TTC549 (cell line): ENCODE results near the gene FRAS1.
"Not testable (repeated sequence)": the region's sequence is repeated elsewhere in the genome, so short reads cannot be mapped to it uniquely, and the experiment has no call there.

Experiments
- FAIRE-seq: peaks from 2 replicates; lab custom pipeline; 2012; peaks lifted over from hg19 to GRCh38; lab: Jason Lieb, UNC

Gene FRAS1

DNA sequence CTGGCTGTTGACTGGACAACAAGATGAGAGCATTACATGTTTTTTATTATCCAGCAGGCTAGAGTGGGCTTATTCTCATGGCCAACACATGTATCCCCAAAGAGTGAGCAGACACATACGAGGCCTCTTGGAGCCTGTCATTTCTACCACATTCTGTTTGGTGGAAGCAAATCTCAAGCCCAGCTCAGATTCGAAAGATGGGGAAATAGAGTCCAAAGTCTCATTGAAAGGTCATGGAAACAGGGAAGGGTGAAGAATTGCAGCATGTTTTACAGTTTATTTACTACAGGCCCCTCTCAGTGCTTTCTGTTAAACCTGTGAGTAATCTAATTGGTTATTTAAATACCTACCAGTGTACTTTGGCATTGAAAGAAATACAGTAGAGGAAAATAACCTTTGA lies 108.6 kb downstream of the FRAS1 start:
- FAIRE-seq: no peak

DNA sequence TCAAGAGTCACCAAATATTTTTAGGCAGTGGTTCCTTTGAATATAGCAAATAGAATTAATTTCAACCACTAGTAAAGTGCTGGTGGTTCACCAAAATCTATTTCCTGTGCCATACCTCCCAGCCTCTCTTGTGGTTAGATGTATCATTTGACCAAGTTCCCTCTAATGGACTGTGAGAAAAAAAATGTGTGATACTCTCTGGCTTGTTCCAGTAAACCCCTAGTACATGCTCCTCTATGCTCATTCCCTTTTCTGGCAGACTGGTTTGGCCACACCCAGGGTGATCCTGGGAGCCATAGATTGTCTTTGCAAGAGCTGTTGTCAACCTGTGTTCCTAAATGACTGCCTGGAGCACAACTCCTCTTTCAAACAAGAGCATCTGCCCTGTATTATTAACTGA lies 109.5 kb downstream of the FRAS1 start:
- no peak for FAIRE-seq

GRCh38 chr4:78167510-78167909 lies 110.4 kb downstream of the FRAS1 start:
- no peak for FAIRE-seq

DNA sequence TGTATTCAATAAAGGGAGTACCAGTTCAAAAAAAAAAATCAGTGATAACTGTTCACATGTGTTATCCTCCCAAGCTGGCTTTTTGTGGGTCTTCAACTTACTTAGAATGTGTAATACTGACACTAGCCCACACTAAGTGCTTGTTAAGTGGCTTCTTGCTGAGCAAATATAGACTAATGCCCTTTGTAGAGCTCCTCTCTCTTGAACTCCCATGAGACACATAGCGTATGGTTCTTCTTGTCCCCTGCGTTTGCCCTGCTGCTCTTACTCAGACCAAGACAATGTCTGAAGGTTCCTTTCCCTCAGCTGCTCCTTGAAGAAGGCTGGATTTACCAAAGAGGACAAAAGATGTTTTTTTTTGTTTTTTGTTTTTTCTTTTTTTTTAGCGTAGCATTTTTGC lies 110.9 kb downstream of the FRAS1 start:
- FAIRE-seq: no peak

GRCh38 chr4:78169728-78170127 lies 112.6 kb downstream of the FRAS1 start:
- FAIRE-seq: no peak

- no peak for FAIRE-seq
Measured at GRCh38 chr4:78171482-78171881, 114.4 kb downstream of the FRAS1 start.

DNA sequence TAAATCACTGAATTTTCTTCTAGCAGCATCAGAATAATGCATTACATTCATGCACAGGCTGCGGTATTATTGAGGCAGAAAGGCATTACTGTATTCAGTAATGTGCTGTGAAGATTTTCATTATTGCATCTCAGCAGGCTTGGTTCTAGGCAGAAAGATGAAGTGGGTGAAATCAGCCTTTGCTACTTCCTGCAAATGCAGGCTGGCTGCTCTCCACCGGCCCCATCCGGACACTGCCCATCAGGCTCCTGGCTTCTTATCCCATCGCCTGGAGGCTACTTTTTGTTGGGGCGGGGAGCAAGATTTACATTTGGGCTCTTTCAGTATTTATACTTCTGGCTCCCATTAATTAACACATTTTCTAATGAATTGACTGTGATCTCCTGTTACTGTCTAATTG lies 117.8 kb downstream of the FRAS1 start:
- FAIRE-seq: no peak

DNA sequence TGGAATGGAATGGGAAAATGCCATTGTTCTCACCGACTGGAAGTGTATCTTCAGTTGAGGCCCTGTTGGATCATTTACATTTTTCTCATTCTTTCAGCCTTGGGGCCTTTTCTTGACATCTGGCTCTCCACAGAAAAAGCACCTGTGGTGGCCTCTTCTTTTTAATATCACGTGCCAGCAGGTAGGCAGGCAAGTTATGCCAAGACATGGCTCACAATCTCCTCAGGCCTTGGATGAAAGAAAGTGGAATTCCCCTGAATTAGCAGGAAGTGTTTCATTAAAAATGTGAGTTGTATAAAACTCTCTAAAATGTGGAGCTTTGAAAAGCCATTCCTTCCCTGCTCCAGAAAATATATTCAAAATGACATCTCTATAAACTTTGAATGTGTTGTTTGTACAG lies 122.1 kb downstream of the FRAS1 start:
- no peak for FAIRE-seq

DNA sequence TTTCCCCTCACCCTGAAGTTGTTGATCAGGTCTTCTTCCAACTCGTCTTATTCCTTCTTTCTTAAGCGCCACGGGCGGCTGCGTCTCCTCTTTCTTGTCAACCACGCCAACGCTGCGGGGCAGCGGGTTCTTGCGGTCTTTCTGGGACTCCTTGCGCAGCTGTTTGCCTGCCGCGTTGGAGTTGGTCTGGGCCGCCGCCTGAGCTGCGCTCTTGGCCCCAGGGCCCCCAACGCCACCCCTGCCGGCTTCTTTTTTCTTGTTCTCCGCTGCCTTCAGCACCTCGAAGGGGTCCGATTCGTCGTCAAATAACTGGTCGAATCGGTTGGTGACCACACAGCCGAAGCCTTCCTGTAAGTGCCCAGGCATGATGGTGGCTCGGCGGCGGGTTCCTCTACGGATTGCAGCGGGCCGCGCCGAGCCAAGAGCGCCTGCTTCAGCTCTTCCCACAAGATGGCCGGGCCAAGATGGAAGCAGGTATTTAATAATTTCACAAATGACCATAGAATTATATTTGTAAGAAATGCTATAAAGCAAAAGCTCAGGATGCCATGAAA lies 124.6 kb downstream of the FRAS1 start:
- not testable (repeated sequence) for FAIRE-seq

DNA sequence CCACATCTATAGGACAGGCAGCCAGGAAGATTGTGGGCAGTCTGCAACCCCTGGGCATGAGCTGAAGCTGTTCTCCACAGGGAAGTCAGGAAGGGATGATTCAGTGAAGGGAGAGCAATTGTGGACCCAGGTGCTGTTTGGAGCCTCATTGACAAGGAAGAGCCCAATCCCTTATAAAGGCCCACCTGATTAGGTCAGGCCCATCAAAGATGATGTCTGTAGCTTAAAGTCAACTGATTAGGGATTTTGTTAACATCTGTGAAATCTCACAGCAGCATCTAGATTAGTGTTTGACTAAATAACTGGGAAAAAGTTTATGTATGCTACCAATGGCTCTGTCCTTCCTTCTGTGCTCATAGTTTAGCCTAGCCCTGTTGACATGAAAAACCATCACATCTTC lies 127.5 kb downstream of the FRAS1 start:
- no peak for FAIRE-seq

DNA sequence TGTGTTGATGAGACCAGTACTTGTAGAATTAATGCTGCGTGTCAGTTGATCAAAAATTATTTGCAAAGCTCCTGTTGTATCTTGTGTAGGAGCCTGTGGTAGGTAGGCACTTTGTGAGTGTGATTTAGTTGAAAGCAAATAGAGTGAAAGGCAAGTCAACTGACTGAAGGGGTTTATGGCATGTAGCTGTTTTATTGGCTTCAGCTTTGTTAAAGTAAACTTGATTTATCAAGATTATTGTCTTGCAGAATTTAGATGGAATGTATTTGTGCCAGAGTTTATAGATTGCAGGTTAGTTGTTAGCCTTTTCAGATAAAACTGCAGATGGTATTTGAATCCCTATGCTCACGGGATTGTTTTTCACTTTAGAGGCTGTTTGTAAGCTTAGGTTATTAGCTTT lies 128.0 kb downstream of the FRAS1 start:
- FAIRE-seq: no peak

DNA sequence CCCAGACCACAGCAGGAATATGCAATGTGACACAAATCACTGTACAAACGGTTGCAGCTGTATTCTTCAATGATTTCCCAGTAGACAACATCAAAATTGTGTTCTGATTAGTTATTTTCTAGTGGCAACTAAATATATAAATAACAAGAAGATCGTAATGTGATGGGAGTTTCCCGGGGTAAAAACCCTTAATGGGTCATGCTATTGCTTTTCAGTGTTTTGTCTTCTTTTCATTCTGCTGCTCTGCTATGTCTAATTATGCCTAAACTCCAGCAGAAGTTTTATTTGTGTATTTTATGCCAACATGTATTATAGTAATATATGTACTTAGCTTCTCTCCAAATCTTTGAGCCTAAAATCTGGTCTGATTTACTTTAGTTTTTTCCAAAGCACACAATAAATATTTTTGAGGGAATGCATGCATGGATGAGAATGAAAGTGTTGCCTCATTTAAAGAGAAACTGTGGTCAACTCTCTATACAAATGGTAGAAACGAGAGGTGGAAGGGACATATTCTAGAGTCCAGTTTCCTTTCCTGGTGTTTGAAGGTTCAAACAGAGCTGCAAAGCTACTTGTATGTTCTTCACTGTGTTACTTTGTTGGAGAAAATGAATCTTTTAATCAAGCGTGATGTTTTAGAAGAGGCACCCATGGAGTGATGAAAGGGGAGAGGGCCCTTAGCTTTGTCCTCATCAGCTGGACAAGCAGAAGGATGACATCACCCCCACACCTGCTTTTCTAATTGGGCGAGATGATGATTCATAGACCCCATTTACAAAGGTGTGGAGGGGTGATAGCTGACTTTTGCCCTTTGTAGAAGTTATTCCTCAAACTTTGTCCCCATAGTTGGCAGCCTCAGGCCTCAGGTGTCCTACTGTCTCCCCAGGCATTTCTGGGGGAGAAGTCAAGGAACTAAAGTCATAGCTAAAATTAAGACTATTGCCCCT lies 129.7 kb downstream of the FRAS1 start:
- FAIRE-seq: no peak

DNA sequence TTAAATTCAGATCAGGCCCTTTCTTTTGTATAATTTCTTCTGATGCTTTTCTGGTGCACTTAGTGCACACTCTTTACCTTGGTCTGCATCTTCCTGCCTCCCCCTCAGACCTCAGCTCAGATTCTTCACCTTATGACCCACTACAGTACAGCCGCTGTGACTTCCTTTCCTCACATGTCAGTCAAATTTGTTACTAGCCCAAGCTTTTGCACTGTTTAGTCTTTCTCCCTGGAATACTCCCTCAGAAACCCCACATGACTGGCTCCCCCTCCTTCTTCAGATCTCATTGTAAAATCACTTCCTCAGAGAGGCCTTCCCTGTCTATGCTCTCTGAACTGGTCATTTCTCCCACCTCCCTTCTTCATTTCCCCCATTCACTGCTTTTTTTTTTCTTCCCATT lies 132.9 kb downstream of the FRAS1 start:
- no peak for FAIRE-seq

GRCh38 chr4:78190595-78190994 lies 133.5 kb downstream of the FRAS1 start:
- no peak for FAIRE-seq

DNA sequence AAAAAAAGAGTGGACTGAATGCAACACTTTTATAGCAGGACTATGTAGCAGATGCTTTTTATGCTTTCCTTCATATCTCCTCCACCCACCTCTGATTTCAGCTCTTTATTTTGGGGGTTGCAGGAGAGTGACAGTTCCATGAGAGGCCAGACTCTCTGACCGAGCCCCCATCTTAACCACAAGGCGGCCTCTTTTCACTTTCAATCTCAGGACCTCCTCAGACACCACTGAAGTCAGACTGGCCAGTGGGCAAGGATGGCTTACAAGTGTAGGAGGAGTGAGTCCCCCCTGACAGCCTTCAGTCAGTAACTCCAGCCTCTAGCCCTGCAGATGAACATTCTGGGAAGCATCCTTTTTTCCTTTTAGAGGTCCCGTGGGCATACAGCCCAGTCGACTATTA lies 140.8 kb downstream of the FRAS1 start:
- FAIRE-seq: no peak

GRCh38 chr4:78199984-78200383 lies 142.9 kb downstream of the FRAS1 start:
- FAIRE-seq: no peak

DNA sequence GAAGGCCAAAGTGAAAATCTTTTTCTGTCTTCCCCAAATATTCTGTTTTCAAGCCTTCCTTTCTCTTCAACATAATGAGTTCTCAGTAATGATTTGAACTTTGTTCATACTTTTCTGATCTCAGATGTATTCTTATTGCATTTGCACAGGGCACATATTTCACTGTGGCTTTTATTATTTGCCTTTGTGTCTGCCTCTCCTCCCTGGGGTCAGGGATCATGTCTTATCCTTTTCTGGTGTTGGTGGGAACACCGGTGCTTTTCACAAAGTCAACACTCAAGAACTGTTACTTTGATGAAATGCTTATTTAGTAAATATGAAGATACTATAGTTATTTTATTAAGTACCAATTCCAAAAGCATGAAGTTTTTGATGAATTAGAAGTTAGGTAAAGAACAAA lies 143.8 kb downstream of the FRAS1 start:
- no peak for FAIRE-seq

DNA sequence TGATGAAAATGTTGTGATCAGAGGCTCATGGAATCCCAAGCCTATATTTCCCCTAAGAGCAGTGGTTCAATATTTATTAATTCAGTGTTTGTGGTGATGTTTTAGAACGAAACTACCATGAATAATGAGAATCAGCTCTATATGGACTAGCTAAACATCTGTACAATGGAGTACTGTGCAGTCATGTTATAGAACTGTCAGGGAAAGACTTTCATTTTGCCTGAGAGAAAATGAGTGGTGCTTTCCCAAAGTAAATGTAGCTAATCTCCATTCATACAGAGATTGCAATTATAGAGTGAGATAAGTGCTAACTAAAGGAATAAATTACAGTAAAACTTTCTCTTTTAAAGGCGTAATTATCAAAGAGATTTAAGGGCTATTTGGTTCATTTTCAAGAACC lies 147.1 kb downstream of the FRAS1 start:
- no peak for FAIRE-seq

GRCh38 chr4:78205591-78205990 lies 148.5 kb downstream of the FRAS1 start:
- no peak for FAIRE-seq

DNA sequence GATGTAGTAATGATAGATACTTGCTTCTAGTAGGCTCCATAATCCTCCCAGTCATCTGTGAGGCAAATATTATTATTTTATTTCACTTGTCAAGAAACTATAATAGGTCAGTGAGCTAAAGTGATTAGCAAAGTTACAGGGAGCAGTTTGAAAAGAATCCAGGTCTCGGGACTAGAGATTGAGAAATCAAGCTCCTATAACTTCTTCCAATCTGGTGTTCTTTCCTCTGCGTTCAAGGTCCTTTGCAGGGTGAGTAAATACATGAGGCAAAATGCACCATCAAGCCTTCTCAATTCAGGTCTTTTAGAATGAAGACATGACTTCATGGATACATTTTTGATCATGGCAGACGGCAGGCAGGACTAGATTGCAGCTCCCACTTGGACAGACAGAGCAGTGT lies 150.4 kb downstream of the FRAS1 start:
- FAIRE-seq: no peak

- FAIRE-seq: no peak
Measured at GRCh38 chr4:78207951-78208350, 150.8 kb downstream of the FRAS1 start.

DNA sequence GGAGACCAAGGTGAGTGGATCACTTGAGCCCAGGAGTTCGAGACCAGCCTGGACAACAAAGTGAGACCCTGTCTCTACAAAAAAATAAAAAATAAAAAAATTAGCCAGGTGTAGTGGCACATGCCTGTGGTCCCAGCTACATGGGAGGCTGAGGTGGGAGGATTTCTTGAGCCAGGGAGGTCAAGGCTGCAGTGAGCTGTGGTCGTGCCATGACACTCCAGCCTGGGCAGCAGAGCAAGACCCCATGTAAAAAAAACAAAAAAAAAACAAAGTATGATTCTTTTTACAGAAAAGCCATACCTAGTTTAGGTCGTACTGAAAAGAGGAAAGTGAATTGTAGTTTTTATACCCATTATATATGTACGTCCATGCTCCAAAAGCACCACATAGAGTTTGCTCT lies 151.8 kb downstream of the FRAS1 start:
- FAIRE-seq: not testable (repeated sequence)

DNA sequence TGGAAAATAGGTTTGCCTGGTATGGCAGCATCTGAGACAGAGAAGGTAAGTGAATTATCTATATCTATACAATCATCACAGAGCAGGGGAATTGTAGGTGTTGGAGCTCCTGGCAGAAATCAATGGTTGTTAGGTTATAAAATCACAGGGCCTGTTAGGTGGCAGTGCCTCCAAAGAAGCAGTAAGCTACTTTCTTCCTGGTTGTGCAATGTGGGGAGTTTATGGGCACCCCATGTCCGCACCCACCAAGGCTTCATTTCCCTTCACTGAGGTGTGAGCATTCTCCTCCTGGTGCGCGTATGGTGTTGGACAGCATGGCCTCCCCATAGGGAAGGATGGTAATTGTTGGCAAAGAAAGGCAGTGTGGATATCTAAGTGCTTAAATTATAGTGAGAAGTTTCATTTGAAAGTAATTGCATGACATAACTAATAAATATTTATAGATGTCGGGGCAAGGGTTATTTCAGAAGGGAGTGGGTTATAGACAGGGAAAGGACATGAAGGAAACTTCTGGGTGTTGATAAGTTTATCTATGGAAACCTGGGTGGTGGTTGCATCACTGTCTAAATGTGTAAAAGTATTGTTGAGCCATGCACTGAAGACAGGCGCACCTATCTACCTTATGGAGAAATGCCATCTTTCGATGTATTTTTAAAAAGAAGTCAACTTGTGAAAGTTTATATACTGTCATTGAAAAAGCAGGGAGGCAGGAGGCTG lies 153.7 kb downstream of the FRAS1 start:
- no peak for FAIRE-seq
